Medulla oblongata (tissue), 1 donor: ENCODE data around the gene ODF2.
"Not testable (repeated sequence)": the region's sequence is repeated elsewhere in the genome, so short reads cannot be mapped to it uniquely, and the experiment has no call there.

ENCODE experiments used
- DNase-seq: peaks from one replicate; pipeline ENCODE4 v3.0.0-alpha.2; 2015; ENCODE audit errors: extremely low spot score

Gene ODF2

GRCh38 chr9:128423356-128423755 is 32.5 kb upstream of the ODF2 start:
- not testable (repeated sequence) for DNase-seq

DNA sequence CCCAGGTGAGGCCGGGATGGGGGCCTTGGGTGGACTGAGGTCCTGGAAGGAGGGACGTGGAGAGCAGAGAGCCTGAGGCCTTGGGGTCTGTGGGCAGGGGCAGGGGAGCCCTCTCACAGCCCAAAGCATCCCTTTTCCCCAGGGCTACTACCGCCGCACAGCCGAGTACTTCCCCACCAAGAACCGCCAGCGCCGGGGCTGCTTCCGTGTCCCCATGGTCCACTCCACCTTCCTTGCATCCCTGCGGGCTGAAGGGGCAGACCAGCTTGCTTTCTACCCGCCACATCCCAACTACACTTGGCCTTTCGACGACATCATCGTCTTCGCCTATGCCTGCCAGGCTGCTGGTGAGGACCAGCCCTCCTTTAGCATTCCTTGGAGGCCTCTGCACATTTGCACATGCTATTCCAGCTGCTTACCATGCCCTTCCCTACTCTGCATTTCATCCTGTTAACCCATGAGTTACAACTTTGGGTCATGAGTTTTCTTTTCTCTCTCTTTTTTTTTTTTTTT is 31.5 kb upstream of the ODF2 start:
- no peak for DNase-seq

- no peak for DNase-seq
Observed at GRCh38 chr9:128428644-128429512, 26.9 kb upstream of the ODF2 start.

DNA sequence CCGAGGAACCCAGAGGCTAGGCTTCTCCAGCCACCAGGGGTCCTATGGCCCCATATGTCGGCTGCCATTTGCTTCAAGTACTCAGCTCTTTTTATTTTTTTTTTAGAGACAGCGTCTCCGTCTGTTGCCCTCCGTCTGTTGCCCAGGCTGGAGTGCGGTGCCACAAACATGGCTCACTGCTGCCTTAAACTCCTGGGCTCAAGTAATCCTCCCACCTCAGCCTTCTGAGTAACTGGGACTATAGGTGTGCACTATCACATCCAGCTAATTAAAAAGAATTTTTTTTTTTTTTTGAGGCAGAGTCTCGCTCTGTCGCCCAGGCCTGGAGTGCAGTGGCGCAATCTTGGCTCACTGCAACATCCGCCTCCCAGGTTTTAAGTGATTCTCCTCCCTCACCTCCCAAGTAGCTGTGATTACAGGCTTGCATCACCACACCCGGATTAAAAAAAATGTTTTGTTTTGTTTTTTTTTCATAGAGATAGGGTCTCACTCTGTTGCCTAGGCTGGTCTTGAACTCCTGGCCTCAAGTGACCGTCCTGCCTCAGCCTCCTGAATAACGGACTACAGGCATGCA is 26.2 kb upstream of the ODF2 start:
- DNase-seq, result no peak

DNA sequence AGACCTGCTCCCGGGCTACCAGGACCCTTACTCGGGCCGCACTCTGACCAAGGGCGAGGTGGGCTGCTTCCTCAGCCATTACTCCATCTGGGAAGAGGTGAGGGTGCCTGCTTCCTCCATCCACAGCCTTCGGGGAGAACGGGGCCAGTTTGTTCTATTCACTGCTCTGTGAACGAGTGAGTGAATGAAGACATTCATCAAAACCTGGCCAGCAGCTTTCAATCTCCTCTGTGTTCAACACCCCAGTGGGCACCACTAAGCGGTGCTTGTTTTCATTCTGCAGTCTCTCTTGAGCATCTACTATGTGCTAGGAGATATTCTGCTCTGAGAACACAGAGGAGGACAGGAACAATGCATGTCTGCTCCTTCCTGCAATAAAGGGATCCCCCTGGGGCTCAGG is 24.6 kb upstream of the ODF2 start:
- peak; percentile 30 for DNase-seq

GRCh38 chr9:128434340-128434739 is 21.5 kb upstream of the ODF2 start:
- no peak for DNase-seq

- no peak for DNase-seq
Observed at GRCh38 chr9:128435611-128436010, 20.2 kb upstream of the ODF2 start.

DNA sequence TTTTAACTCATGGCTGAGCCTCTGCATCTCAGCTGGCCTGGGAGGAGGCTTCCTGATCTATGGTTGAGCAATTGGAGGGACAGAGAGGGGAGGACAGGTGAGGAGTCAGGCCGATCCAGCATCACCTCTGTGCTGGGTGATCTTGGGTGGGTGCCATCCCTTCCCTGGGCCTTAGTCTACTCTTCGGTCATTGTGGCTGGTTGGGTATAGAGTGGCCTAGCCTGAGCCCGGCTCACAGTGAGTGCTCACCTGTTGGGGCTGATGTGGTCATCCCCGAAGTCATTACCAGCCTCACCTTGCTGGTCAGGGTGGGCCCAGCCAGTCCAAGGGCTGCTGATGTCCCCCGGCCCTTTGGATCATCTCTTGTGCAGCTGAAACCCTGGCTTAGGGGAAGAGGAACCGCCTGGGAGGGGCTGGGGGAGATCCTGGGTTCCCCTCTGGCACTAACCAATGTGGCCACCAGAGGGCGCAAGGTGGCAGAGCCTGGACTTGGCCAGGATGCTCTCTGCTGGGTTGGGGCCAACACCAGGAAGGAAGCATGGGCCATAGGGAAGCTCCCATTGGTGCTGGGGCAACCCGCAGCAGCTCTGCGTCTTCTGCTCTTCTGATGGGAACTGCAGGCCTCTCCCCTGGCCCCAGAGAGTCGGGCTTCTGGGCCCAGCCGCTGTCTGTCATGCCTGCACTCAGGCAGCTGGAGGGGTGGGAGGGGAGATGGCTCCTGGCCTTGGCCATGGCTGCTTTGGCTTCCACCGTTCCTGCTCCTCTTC is 17.3 kb upstream of the ODF2 start:
- DNase-seq, result peak; percentile 81

- DNase-seq, result no peak
Observed at GRCh38 chr9:128439273-128439672, 16.5 kb upstream of the ODF2 start.

DNA sequence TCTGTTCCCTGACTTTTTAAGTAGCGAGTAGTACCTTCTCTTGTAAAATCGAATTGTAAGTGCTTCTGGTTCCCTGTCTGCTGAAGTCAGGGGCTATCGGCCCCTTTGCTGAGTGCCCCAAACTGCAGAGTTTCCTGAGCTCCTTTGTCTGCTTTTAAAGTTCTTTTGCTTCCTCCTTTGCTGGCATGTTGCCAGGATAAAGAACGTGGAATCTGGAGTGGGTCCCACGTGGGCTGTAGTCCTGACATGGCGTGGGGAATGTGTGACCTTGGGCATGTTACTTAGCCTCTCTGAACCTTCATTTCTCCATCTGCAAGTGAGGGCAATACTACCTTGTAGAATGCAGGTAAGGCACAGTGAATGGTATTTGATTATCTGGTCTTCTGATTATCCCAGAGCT is 13.7 kb upstream of the ODF2 start:
- DNase-seq, result no peak

DNA sequence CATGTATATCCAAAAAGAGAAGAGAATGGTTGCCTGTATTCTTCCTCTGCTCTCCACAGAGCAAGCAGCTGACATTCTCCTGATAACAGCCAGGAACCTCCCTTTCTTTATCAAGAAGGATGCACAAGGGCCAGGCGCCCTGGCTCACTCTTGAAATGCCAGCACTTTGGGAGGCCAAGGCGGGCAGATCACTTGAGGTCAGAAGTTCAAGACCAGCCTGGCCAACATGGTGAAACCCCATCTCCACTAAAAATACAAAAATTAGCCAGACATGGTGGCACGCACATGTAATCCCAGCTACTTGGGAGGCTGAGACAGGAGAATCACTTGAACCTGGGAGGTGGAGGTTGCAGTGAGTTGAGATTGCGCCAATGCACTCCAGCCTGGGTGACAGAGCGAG is 9.3 kb upstream of the ODF2 start:
- not testable (repeated sequence) for DNase-seq

DNA sequence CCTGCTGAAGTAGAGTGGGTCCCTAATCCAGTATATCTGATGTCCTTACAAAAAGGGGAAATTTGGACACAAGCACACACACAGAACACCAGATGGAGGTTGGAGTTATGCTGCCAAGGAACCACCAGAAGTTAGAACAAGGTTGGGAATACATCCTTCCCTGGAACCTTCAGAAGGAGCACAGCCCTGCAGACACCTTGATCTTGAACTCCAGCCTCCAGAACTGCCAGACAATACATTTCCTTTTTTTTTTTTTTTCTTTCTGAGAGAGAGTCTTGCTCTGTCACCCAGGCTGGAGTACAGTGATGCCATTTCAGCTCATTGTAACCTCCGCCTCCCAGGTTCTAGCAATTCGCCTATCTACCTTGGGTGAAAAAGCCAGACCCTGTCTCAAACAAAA is 7.1 kb upstream of the ODF2 start:
- no peak for DNase-seq

GRCh38 chr9:128454991-128455390 is 815 bp upstream of the ODF2 start:
- no peak for DNase-seq

- DNase-seq, result peak; percentile 76
Observed at GRCh38 chr9:128456613-128457061, 831 bp downstream of the ODF2 start.

- no peak for DNase-seq
Observed at GRCh38 chr9:128457207-128457606, 1.4 kb downstream of the ODF2 start.

GRCh38 chr9:128459011-128459410 is 3.2 kb downstream of the ODF2 start:
- no peak for DNase-seq

GRCh38 chr9:128469070-128469469 is 13.3 kb downstream of the ODF2 start:
- no peak for DNase-seq

DNA sequence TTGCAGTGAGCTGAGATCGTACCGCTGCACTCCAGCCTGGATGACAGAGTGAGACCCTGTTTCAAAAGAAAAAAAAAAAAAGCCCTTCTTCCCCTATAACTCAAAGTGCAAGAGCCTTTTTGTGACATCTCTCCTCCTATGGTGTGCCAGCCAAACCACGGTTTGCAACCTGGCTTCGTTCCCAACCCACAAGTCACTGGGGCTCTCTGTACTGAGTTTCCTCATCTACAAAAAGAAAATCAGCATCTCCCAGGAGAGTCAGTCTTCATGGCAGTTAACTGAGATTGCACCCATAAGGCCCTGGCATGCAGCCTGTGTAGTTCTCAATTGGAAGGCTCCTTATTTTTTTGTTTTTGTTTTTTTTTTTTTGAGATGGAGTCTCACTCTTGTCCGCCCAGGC is 14.8 kb downstream of the ODF2 start:
- peak; percentile 45 for DNase-seq

GRCh38 chr9:128473104-128473503 is 17.3 kb downstream of the ODF2 start:
- no peak for DNase-seq

DNA sequence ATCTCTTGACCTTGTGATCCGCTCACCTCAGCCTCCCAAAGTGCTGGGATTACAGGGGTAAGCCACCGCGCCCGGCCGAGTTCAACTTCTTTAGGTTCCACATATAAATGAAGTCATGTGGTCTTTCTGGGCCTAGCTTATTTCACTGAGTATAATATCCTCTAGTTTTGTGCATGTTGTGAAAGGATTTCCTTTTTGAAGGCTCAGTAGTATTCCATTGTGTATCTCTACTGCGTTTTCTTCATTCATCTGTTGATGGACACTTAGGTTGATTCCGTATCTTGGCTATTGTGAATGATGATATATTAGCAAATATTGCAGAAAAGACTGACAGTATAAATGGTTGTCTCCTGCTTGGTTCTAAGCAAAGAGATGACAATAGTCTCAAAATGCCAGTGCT is 20.1 kb downstream of the ODF2 start:
- DNase-seq, result no peak

DNA sequence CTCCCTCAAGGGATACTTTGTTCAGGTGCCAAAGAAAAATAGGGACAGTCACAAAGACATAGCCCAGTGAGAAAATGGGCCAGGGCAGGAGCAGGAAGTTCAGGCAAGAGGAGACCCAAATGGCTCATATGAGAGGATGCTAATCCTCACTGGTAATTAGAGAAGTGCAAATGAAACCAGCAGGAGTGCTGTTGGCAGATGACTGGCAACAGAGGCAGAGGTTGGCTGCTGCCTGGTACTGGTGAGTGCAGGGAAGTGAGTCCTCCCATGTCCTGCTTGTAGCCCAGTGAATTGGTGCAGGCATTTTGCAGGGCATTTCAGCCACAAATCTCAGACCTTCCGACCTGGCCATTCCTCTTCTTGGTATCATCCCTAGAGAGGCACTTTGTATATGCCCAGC is 23.5 kb downstream of the ODF2 start:
- DNase-seq, result no peak

- no peak for DNase-seq
Observed at GRCh38 chr9:128481561-128481960, 25.8 kb downstream of the ODF2 start.
